ENCODE results near the gene NMT1. TPM values are rescaled to one million over a fixed set of nuclear protein-coding genes. Genes with fewer than 3 reads are reported as not detected.
A peak's percentile ranks its signal among the peaks of the same experiment; 100 is the strongest.

Gene NMT1
- total RNA-seq, 1 donor from 2014 or later = 81.9 TPM

GRCh38 chr17:45129940-45130680 is 69.0 kb downstream of the NMT1 start:
- no peak for TF ChIP-seq CTCF (conservative IDR thresholded peaks at IDR 0.05; ENCODE audit: low read depth, low read length)
- H3K4me3 ChIP-seq (ENCODE audit: low read depth, low read length) = no peak overlapping the region
- DNase-seq (ENCODE audit: low read depth) = no peak

GRCh38 chr17:45130681-45131615 is 69.8 kb downstream of the NMT1 start:
- TF ChIP-seq CTCF (conservative IDR thresholded peaks at IDR 0.05; ENCODE audit: low read depth, low read length) = no peak

GRCh38 chr17:45131616-45132319 is 70.7 kb downstream of the NMT1 start:
- no peak for DNase-seq (ENCODE audit: low read depth)
- peak overlapping the region; percentile 95 for H3K4me3 ChIP-seq (ENCODE audit: low read depth, low read length)

More at GRCh38 chr17:45130681-45131615, 69.8 kb downstream of the NMT1 start:
- no peak for DNase-seq (ENCODE audit: low read depth)
- peak overlapping the region; percentile 95 for H3K4me3 ChIP-seq (ENCODE audit: low read depth, low read length)

GRCh38 chr17:45132320-45132571 is 71.1 kb downstream of the NMT1 start, which contains the start of gene PLCD3:
PLCD3 (minus strand) TSS chr17:45132515; CDS start chr17:45132410, 105 bp downstream.
- no peak for DNase-seq (ENCODE audit: low read depth)
- TF ChIP-seq CTCF (conservative IDR thresholded peaks at IDR 0.05; ENCODE audit: low read depth, low read length) = no peak
- peak within 1 kb of the TSS; percentile 95 for H3K4me3 ChIP-seq (ENCODE audit: low read depth, low read length)

More at GRCh38 chr17:45131616-45132319, 70.7 kb downstream of the NMT1 start:
- peak; percentile 79 for TF ChIP-seq CTCF (conservative IDR thresholded peaks at IDR 0.05; ENCODE audit: low read depth, low read length)

GRCh38 chr17:45132572-45133463 is 71.7 kb downstream of the NMT1 start:
- DNase-seq (ENCODE audit: low read depth) = no peak
- peak overlapping the region; percentile 95 for H3K4me3 ChIP-seq (ENCODE audit: low read depth, low read length)
- TF ChIP-seq CTCF (conservative IDR thresholded peaks at IDR 0.05; ENCODE audit: low read depth, low read length) = peak; percentile 79

Data from epithelial cell of proximal tubule (primary cell).